ENCODE measurements around the gene LGALS9B. TPM values are rescaled to one million over a fixed set of nuclear protein-coding genes. Genes with fewer than 3 reads are reported as not detected.
"Not testable (repeated sequence)": the region's sequence is repeated elsewhere in the genome, so short reads cannot be mapped to it uniquely, and the experiment has no call there.

LGALS9B gene
- total RNA-seq: not detected in 2 replicates
- not detected in 2 replicates for polyA plus RNA-seq

DNA sequence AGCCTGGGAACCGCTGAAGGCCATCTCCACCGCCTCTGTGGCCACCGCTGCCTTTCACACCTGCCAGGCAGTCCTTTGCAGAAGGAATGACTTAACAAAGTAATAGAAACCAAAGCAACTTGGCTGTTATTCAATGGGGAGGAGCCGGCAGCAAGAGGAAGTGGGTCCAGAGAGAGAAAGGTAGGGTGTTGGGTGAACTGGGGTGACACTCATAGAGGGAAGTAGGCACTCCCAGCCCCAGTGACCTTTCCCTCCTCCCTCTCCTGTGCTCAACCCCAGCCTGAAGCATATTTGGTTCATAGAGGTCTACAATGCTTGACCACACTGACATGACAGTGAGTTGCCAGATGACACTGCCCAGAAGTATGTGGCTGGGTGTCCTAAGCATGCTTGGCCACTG is at the start of gene LGALS9B:
Gene LGALS9B (minus strand): TSS at position 93 of the 400 bp plus-strand sequence. CDS start 69 bp downstream, at position 24.
- H3K4me1 ChIP-seq (ENCODE audit: low read depth); H3K27me3 ChIP-seq; DNase-seq (ENCODE audit: low read depth in 1 of 2, low spot score in 1 of 2); H3K4me3 ChIP-seq; H3K36me3 ChIP-seq; H3K27ac ChIP-seq; H3K9me3 ChIP-seq (ENCODE audit: low read depth): not testable (repeated sequence)

DNA sequence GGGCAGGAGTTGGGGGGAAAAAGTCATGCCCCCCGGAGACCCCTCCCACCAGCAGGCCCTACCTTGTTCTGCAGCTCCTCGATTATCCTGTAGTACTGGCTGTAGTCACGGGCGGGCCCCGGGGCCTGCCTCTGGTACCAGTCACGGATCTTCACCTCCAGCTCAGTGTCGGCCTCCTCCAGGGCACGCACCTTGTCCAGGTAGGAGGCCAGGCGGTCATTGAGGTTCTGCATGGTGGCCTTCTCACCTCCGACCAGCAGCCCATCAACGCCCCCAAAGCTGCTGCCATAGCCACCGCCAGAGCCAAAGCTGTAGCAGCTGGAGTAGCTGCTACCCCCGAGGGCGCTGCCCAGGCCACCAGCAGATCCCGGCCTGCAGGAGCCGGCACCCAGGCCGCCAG is 49.6 kb upstream of the LGALS9B start:
- H3K27ac ChIP-seq; H3K4me1 ChIP-seq (ENCODE audit: low read depth); H3K36me3 ChIP-seq; H3K4me3 ChIP-seq; DNase-seq (ENCODE audit: low read depth in 1 of 2, low spot score in 1 of 2); H3K9me3 ChIP-seq (ENCODE audit: low read depth); H3K27me3 ChIP-seq: not testable (repeated sequence)

DNA sequence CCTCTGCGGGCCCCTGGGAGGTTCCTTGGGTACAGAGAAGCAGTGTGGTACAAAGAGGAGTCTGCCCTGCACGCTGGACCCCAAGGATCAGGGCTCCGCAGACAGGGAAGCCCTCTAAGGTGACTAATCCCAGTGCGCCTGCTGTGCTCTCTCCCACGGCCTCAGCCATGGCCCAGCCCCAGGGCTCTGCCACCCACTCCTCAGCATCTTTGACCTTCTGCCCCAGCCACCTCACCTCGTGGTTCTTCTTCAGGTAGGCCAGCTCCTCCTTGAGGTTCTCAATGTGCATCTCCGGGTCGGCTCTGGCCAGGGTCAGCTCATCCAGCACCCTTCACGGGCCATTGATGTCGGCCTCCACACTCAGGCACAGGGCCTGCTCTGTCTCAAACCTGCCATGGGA is 47.8 kb upstream of the LGALS9B start:
- not testable (repeated sequence) for DNase-seq (ENCODE audit: low read depth in 1 of 2, low spot score in 1 of 2); H3K27ac ChIP-seq; H3K4me3 ChIP-seq; H3K4me1 ChIP-seq (ENCODE audit: low read depth); H3K9me3 ChIP-seq (ENCODE audit: low read depth); H3K27me3 ChIP-seq; H3K36me3 ChIP-seq

DNA sequence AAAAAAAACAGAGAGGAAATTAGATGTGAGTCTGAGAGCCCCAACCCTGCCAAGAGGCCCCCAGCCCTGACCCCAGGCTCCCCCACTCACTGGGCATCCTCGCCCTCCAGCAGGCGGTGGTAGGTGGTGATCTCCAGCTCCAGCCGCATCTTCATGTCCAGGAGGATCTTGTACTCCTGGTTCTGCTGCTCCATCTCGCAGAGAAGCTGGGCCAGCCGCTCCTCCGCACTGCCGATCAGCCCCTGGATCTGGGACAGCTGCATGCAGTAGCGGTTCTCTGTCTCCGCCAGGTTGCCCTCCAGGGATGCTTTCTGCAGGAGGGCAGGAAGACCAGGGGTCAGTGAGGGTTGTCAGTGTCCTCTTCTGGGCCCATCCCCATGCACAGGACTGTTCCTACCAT is 46.2 kb upstream of the LGALS9B start:
- H3K27me3 ChIP-seq; H3K9me3 ChIP-seq (ENCODE audit: low read depth); H3K4me3 ChIP-seq; H3K4me1 ChIP-seq (ENCODE audit: low read depth); H3K36me3 ChIP-seq; DNase-seq (ENCODE audit: low read depth in 1 of 2, low spot score in 1 of 2); H3K27ac ChIP-seq: not testable (repeated sequence)

DNA sequence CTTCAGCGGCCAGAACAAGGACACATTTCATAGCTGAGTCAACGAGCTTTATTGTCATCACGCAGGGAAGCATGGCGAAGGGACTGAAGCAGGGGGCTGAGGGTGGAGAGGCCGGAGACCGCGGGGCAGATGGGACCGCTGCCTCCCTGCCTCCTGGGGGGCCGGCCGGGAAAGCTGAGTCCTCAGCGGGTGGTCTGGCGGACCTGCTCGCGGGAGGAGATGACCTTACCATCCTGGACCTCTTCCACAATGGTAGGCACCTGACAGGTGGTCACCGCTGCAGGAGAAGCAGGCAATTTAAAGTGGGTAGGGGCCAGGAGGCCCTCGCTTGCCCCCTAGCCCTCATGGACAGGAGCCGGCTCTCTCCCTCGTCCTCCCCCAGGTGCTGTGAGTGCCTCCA is 45.0 kb upstream of the LGALS9B start:
- H3K9me3 ChIP-seq (ENCODE audit: low read depth); H3K4me3 ChIP-seq; H3K27me3 ChIP-seq; H3K4me1 ChIP-seq (ENCODE audit: low read depth); H3K27ac ChIP-seq; DNase-seq (ENCODE audit: low read depth in 1 of 2, low spot score in 1 of 2); H3K36me3 ChIP-seq: not testable (repeated sequence)

DNA sequence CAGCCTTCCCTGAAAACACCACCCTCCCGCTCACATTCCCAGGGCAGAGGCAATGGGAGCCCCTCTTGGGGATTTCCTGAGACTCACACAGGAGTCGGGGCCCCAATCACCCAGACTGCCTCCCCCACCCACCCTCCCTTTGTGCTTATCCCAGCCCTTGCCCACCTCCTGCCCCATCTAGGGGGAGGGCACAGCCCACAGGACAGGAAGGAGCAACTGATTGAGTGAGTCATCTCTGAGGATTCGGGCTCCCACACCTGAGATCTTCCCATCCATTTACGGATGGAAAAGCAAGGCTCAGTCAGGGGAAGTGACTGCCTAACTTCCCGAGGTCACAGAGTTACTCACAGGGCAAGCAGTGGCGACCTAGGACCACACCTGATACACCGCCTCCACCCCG is 44.4 kb upstream of the LGALS9B start:
- not testable (repeated sequence) for DNase-seq (ENCODE audit: low read depth in 1 of 2, low spot score in 1 of 2); H3K4me1 ChIP-seq (ENCODE audit: low read depth); H3K36me3 ChIP-seq; H3K4me3 ChIP-seq; H3K9me3 ChIP-seq (ENCODE audit: low read depth); H3K27ac ChIP-seq; H3K27me3 ChIP-seq

DNA sequence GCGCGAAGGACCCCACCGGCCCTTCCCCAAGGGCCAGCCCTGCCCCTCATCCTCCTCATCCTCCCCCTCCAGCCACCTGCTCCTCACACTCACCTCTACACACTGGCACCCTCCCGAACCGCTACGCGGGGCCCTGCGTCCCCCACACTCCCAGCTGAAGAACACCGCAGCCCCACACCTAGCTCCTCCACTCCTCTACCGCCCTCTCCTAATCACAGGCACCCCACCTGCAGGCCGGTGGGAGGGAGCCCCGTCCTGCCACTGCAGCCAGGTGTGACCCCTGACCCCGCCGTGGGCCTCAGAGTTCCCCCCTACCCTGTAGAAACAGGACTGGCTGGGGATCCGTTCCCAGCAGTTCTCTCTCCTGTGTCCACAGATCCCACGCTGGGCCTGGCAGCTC is 38.0 kb upstream of the LGALS9B start:
- not testable (repeated sequence) for DNase-seq (ENCODE audit: low read depth in 1 of 2, low spot score in 1 of 2); H3K36me3 ChIP-seq; H3K27me3 ChIP-seq; H3K9me3 ChIP-seq (ENCODE audit: low read depth); H3K4me3 ChIP-seq; H3K4me1 ChIP-seq (ENCODE audit: low read depth); H3K27ac ChIP-seq

DNA sequence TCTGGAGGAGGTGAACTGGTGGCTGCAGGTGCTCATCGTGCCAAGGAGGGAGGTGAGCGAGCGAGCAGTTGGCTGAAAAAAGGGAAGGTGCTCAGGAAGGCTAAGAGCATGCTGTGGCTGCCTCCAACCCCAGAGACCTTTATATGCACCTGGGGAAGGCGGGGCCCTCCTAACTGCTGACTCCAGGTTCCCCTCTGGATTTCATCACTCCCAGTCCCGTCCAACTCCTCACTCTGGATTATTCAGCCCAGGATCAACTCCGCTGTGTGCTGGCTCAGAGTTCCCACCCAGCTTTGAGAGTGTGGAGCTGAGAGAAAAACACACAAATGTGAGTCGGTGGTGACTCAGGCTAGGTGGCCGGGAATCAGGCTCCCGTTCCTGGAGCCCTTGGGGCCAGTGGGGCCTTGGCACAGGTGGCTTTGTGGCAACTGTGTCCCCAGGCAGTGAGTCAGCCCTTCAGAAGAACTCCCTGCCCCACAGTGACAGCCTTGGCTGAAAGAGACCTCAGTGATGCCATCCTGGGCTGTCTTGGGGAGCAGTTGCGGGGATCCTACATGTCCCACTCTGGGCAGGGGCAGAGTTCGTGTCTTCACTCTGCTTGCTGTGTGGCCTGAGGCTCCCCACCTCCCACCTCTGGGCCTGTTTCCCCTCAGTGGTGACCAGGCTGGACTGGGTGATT is 37.2 kb upstream of the LGALS9B start:
- not testable (repeated sequence) for H3K4me3 ChIP-seq; H3K27ac ChIP-seq; DNase-seq (ENCODE audit: low read depth in 1 of 2, low spot score in 1 of 2); H3K36me3 ChIP-seq; H3K4me1 ChIP-seq (ENCODE audit: low read depth); H3K9me3 ChIP-seq (ENCODE audit: low read depth); H3K27me3 ChIP-seq

DNA sequence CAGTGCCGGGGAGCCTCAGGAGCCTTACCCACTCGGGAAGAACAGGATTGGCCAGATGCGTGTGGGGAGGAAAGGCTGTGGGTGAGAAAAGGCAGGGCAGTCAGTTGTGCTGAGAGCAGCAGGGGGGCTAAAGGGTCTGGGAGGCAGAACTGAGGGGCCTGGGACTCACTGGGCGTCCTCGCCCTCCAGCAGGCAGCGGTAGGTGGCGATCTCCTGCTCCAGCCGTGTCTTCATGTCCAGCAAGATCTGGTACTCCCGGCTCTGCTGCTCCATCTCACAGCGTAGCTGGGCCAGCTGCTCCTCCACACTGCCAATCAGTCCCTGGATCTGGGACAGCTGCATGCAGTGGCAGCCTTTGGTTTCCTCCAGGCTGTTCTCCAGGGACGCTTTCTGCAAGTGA is 34.6 kb upstream of the LGALS9B start:
- H3K27ac ChIP-seq; H3K4me3 ChIP-seq; H3K27me3 ChIP-seq; H3K9me3 ChIP-seq (ENCODE audit: low read depth); DNase-seq (ENCODE audit: low read depth in 1 of 2, low spot score in 1 of 2); H3K36me3 ChIP-seq; H3K4me1 ChIP-seq (ENCODE audit: low read depth): not testable (repeated sequence)

DNA sequence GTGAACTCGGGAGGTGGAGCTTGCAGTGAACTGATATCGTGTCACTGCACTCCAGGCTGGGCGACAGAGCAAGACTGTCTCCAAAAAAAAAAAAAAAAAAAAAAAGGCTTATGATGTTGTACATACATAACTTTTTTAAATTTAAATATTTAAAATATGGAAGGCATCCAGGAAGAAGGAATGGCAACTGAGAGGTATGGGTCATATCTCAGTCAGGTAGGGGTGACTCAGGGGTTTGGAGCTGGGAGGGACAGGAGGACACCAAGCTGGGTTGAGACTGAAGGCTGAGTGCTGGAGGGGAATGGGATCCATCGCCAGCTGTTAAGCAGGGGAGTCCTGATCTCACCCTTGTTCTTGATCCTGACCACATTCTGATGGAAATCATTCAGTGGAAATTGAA is 33.0 kb upstream of the LGALS9B start:
- H3K4me3 ChIP-seq; DNase-seq (ENCODE audit: low read depth in 1 of 2, low spot score in 1 of 2); H3K27ac ChIP-seq; H3K4me1 ChIP-seq (ENCODE audit: low read depth); H3K9me3 ChIP-seq (ENCODE audit: low read depth); H3K27me3 ChIP-seq; H3K36me3 ChIP-seq: not testable (repeated sequence)

DNA sequence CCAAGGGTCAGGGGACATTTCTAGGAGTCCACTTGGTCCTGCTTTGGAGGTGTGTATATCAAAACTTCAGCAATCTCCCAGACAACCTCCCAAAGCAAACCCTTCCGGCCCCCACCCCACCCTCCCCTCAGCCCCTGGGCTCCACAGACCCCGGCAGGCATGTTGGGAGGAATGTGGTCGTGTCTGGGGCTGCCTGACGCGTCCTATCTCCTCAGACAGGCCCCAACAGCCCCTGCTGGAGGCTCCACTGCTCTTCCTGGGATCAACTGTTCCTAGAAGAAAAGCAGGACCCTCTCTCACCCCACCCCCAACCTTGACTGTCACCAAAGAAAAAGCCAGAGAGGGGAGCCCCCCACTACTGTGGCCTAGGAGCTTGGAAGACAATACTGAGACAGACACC is 28.1 kb upstream of the LGALS9B start:
- H3K27me3 ChIP-seq; DNase-seq (ENCODE audit: low read depth in 1 of 2, low spot score in 1 of 2); H3K36me3 ChIP-seq; H3K27ac ChIP-seq; H3K9me3 ChIP-seq (ENCODE audit: low read depth); H3K4me1 ChIP-seq (ENCODE audit: low read depth); H3K4me3 ChIP-seq: not testable (repeated sequence)

DNA sequence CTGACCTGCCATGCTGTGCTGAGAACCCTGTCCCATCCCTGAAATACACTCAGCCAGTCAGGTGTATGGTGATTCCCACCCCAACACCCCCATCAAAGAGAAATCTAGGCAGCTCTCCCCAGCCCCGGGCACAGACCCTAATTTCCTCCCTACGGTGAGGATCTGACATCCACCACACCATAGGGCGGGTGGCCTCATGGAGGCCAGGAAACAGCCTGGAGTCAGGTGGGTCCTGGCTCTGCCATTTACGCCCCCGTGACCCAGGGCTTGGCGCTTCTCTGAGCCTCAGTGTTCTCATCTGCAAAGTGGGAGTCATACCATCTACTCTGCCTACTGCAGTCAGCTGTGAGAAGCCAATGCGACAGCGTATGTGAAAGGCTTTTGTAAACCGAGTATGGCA is 27.4 kb upstream of the LGALS9B start:
- H3K36me3 ChIP-seq; H3K27ac ChIP-seq; H3K4me3 ChIP-seq; H3K9me3 ChIP-seq (ENCODE audit: low read depth); DNase-seq (ENCODE audit: low read depth in 1 of 2, low spot score in 1 of 2); H3K27me3 ChIP-seq; H3K4me1 ChIP-seq (ENCODE audit: low read depth): not testable (repeated sequence)

DNA sequence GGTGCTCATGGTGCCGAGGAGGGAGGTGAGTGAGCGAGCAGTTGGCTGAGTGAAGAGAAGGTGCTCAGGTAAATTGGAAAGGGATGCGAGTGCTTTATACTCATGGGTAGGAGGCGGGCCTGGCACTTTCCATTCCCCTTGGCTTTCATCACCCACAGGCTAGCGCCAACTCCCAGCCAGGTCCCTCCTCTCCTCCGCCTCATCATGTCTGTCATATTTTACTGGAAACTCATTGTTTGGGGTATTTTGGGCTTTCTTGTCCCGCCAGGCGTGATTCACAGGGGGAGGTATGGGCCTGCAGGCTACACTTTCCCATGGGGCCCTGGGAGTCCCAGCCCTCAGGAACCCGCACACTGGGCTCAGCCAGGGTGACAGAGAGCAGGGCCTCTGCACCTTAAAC is 26.8 kb upstream of the LGALS9B start:
- H3K27ac ChIP-seq; DNase-seq (ENCODE audit: low read depth in 1 of 2, low spot score in 1 of 2); H3K27me3 ChIP-seq; H3K36me3 ChIP-seq; H3K9me3 ChIP-seq (ENCODE audit: low read depth); H3K4me3 ChIP-seq; H3K4me1 ChIP-seq (ENCODE audit: low read depth): not testable (repeated sequence)

DNA sequence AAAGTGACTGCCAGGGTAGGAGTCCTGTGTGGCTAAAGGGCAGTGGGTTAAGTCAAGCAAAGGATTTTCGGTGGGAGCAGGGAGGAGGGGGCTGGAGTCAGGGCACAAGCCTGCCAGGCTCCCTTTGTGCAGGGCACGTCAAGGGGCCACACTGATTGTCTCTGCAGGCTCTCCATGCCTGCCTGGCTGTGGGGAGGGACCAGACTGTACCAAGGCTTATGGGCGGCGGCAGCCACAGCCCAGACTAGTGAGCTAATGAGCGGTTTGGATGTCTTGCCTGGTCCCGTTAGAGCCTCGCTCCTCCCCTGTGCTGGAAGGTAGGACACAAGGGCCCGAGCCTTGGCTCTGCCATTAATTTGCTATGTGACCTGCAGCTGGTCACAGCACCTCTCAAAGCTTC is 25.6 kb upstream of the LGALS9B start:
- H3K4me1 ChIP-seq (ENCODE audit: low read depth); H3K9me3 ChIP-seq (ENCODE audit: low read depth); DNase-seq (ENCODE audit: low read depth in 1 of 2, low spot score in 1 of 2); H3K4me3 ChIP-seq; H3K36me3 ChIP-seq; H3K27ac ChIP-seq; H3K27me3 ChIP-seq: not testable (repeated sequence)

DNA sequence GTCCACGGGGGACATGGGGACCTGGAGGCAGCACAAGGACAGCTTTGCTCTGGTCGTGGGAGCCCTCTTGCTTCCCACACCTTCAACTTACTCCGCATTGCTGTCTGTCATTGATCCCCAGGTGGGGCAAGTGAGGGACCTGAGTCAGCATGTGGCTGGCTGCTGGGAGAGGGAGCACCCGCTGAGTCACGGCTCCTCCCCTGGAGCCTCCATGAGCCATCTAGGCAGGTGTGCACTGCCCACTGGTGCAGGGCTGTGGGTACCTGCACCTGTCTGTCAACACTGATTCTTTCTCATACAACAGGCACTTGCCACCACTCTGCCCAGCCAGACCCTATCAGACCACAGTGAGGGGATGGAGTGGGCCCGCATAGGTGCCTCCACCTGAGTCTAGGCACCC is 24.8 kb upstream of the LGALS9B start:
- not testable (repeated sequence) for H3K9me3 ChIP-seq (ENCODE audit: low read depth); DNase-seq (ENCODE audit: low read depth in 1 of 2, low spot score in 1 of 2); H3K36me3 ChIP-seq; H3K4me1 ChIP-seq (ENCODE audit: low read depth); H3K27ac ChIP-seq; H3K4me3 ChIP-seq; H3K27me3 ChIP-seq

All from cardiac muscle cell (in vitro differentiated cells and primary cell).